ENCODE data around the gene RADIL.

DNA sequence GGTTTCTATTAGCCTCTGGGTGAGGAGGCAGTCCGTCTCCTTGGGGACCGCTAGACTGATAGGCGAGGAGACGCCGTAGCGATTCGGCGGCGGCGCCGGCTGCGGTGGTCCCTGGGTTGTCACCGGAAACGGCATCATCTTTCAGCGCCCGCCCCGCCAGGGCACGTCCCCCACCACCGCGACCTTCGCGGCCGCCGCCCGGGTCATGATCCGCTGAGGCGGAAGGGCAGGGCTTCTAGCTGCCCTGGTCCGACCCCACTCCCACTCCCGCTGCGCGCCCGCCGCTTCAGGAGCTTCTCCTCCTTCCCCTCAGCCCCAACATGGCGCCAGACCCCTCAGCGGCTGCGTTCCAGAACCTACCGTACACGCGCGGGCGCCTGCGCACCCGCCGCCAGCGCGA is 21.8 kb downstream of the RADIL start, which contains the start of gene PAPOLB:
- TF ChIP-seq, protein P1, sequence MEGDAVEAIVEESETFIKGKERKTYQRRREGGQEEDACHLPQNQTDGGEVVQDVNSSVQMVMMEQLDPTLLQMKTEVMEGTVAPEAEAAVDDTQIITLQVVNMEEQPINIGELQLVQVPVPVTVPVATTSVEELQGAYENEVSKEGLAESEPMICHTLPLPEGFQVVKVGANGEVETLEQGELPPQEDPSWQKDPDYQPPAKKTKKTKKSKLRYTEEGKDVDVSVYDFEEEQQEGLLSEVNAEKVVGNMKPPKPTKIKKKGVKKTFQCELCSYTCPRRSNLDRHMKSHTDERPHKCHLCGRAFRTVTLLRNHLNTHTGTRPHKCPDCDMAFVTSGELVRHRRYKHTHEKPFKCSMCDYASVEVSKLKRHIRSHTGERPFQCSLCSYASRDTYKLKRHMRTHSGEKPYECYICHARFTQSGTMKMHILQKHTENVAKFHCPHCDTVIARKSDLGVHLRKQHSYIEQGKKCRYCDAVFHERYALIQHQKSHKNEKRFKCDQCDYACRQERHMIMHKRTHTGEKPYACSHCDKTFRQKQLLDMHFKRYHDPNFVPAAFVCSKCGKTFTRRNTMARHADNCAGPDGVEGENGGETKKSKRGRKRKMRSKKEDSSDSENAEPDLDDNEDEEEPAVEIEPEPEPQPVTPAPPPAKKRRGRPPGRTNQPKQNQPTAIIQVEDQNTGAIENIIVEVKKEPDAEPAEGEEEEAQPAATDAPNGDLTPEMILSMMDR (conservative IDR thresholded peaks at IDR 0.05; ENCODE audit: low read length), result no peak
- TF ChIP-seq EZH2phosphoT487 (IDR thresholded peaks at IDR 0.05; ENCODE audit: borderline replicate concordance), result no peak
